ENCODE data around the gene FBXW7.

GRCh38 chr4:152364383-152364782 lies 171.5 kb downstream of the FBXW7 start:
- TF ChIP-seq ZNF280D (tag by site-specific recombination; IDR thresholded peaks at IDR 0.05) (no peak), REST (tag by site-specific recombination; IDR thresholded peaks at IDR 0.05) (no peak), ZNF26 (tag by site-specific recombination; IDR thresholded peaks at IDR 0.05) (no peak), ZNF174 (tag by site-specific recombination; IDR thresholded peaks at IDR 0.05) (no peak), ZNF843 (tag by site-specific recombination; IDR thresholded peaks at IDR 0.05) (no peak), CTCF (tag by site-specific recombination; IDR thresholded peaks at IDR 0.05) (no peak), GLI4 (tag by site-specific recombination; IDR thresholded peaks at IDR 0.05) (no peak), SCRT2 (tag by site-specific recombination; IDR thresholded peaks at IDR 0.05) (no peak), ZBTB17 (tag by site-specific recombination; IDR thresholded peaks at IDR 0.05) (no peak), ZBTB10 (tag by site-specific recombination; IDR thresholded peaks at IDR 0.05) (no peak), YY1 (tag by site-specific recombination; IDR thresholded peaks at IDR 0.05) (no peak)
